ENCODE results near the gene IL9.
"Not testable (repeated sequence)": the region's sequence is repeated elsewhere in the genome, so short reads cannot be mapped to it uniquely, and the experiment has no call there.

DNA sequence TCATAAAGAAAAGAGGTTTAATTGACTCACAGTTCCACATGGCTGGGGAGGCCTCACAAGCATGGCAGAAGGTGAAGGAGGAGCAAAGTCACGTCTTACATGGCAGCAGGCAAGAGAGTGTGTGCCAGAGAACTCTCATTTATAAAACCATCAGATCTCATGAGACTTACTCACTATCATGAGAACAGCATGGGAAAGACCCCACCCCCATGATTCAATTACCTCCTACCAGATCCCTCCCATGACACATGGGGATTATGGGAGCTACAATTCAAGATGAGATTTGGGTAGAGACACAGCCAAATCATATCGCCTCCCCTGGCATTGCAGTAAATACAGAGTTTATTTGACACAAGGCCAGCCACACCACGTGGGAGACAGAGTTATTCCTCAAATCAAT is 36.5 kb downstream of the IL9 start:
- TF ChIP-seq EP300 (IDR thresholded peaks at IDR 0.05): not testable (repeated sequence)
- TF ChIP-seq, protein P1, sequence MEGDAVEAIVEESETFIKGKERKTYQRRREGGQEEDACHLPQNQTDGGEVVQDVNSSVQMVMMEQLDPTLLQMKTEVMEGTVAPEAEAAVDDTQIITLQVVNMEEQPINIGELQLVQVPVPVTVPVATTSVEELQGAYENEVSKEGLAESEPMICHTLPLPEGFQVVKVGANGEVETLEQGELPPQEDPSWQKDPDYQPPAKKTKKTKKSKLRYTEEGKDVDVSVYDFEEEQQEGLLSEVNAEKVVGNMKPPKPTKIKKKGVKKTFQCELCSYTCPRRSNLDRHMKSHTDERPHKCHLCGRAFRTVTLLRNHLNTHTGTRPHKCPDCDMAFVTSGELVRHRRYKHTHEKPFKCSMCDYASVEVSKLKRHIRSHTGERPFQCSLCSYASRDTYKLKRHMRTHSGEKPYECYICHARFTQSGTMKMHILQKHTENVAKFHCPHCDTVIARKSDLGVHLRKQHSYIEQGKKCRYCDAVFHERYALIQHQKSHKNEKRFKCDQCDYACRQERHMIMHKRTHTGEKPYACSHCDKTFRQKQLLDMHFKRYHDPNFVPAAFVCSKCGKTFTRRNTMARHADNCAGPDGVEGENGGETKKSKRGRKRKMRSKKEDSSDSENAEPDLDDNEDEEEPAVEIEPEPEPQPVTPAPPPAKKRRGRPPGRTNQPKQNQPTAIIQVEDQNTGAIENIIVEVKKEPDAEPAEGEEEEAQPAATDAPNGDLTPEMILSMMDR (IDR thresholded peaks at IDR 0.05): not testable (repeated sequence)
